Heart left ventricle (tissue), 13 donors: ENCODE results near the gene GOLGA3.

Source experiments
- POLR2A ChIP-seq, 2 donors: fragments of 450-650 bp; IDR thresholded peaks; one replicate each; pipeline ENCODE4 v1.6.1; 2017; ENCODE audit warnings: antibody characterized with exemption in 2 of 2, mild to moderate bottlenecking in 2 of 2, moderate library complexity in 2 of 2
- TF ChIP-seq, protein P1 (sequence below), 12 donors: fragments of 200-600 bp; sonication (generic) in 4 of 12; IDR thresholded peaks; one replicate each; pipeline versions ENCODE4 v1.5.0 to v1.8.0; 2018 to 2022; ENCODE audit warnings: antibody characterized with exemption in 12 of 12, mild to moderate bottlenecking in 5 of 12
- donor health status: ischemic (EF 13 %, LVEDD 7.1; RV severe dilation, severe dysfunction).
- donor health status: DM: no; HTN: yes; CAD: no.
- donor health status: DM: no; HTN: no; CAD: no.
- donor health status: ischemic (EF 25% LVEDD 6.9; RV normal size, moderate dysfunction).
- donor health status: ischemic (EF 25% LVEDD 5.7; RV mildly dilated, moderate dysfunction).
- donor health status: ischemic (EF 35%, LVEDD 5.7; RV mildly dilated, moderate dysfunction).
- donor health status: nonischemic (EF 11% LVEDD 7.7; RV severe dilation, severe dysfunction).
- donor health status: DM: yes; HTN: yes; CAD: no.
- donor health status: PGD.
- donor health status: ischemic (EF 29% LVEDD 5.4; RV normal size, mild dysfunction).
- donor health status: nonischemic (EF 23%, LVEDD 6.1; RV moderate dilation, normal function).

DNA sequence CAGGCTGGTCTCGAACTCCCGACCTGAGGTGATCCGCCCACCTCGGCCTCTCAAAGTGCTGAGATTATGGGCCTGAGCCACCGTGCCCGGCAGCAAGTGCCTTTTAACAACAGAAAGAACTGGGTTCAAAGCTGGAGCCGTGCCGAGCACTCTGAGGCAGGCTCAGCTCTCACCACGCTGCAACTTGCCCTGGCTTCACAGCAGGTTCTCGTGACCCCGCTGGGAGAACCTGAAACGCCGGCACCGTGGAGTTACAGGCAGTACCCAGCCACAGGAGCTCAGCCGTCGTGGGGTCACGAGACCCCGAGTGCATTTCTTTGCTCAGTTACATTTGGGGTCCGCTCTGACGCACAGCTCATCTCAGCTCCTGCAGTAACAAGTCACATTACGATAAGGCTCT, 14.4 kb downstream of the GOLGA3 start:
- no peak for TF ChIP-seq POLR2A (IDR thresholded peaks at IDR 0.05)
- TF ChIP-seq, protein P1, sequence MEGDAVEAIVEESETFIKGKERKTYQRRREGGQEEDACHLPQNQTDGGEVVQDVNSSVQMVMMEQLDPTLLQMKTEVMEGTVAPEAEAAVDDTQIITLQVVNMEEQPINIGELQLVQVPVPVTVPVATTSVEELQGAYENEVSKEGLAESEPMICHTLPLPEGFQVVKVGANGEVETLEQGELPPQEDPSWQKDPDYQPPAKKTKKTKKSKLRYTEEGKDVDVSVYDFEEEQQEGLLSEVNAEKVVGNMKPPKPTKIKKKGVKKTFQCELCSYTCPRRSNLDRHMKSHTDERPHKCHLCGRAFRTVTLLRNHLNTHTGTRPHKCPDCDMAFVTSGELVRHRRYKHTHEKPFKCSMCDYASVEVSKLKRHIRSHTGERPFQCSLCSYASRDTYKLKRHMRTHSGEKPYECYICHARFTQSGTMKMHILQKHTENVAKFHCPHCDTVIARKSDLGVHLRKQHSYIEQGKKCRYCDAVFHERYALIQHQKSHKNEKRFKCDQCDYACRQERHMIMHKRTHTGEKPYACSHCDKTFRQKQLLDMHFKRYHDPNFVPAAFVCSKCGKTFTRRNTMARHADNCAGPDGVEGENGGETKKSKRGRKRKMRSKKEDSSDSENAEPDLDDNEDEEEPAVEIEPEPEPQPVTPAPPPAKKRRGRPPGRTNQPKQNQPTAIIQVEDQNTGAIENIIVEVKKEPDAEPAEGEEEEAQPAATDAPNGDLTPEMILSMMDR (IDR thresholded peaks at IDR 0.05), result no peak
